Trophoblast cell (in vitro differentiated cells and primary cell): ENCODE data around the gene AP4E1. TPM values are rescaled to one million over a fixed set of nuclear protein-coding genes. Genes with fewer than 3 reads are reported as not detected.

Experiments used
- DNase-seq, 2 donors: peaks; one replicate each; pipeline ENCODE4 v3.0.0-alpha.2; 2016
- H2AFZ ChIP-seq: 2 replicates; pipeline ENCODE4 v1.6.1; 2013; ENCODE audit warnings: low read length, moderate library complexity, mild to moderate bottlenecking; ENCODE audit not compliant: insufficient read depth, poor library complexity
- H2AK5ac ChIP-seq: 2 replicates; pipeline ENCODE4 v1.6.1; 2013; ENCODE audit warnings: mild to moderate bottlenecking, low read length
- H2BK120ac ChIP-seq: 2 replicates; pipeline ENCODE4 v1.6.1; 2013; ENCODE audit warnings: low read length, mild to moderate bottlenecking, moderate library complexity; ENCODE audit not compliant: insufficient read depth, poor library complexity
- H2BK12ac ChIP-seq: 2 replicates; pipeline ENCODE4 v1.6.1; 2013; ENCODE audit warnings: mild to moderate bottlenecking, low read length, moderate library complexity
- H2BK5ac ChIP-seq: 2 replicates; pipeline ENCODE4 v1.6.1; 2013; ENCODE audit warnings: low read length, low read depth, moderate library complexity, mild to moderate bottlenecking; ENCODE audit not compliant: poor library complexity
- H3K14ac ChIP-seq: 2 replicates; pipeline ENCODE4 v1.6.1; 2013; ENCODE audit warnings: mild to moderate bottlenecking, low read length
- H3K18ac ChIP-seq: 2 replicates; pipeline ENCODE4 v1.6.1; 2013; ENCODE audit warnings: mild to moderate bottlenecking, low read length
- H3K23ac ChIP-seq: 2 replicates; pipeline ENCODE4 v1.6.1; 2013; ENCODE audit warnings: low read length
- H3K27ac ChIP-seq: 2 replicates; pipeline ENCODE4 v1.5.1; 2013; ENCODE audit warnings: low read depth, mild to moderate bottlenecking, inconsistent platforms, low read length, moderate library complexity
- H3K27me3 ChIP-seq: 2 replicates; pipeline ENCODE4 v1.6.1; 2013; ENCODE audit warnings: inconsistent platforms, mild to moderate bottlenecking, low read length, moderate library complexity; ENCODE audit not compliant: insufficient read depth
- H3K36me3 ChIP-seq, 2 experiments: 1 replicate in 1 of 2; 2 replicates in 1 of 2; pipeline ENCODE4 v1.6.1; 2013; ENCODE audit warnings: low read length in 2 of 2, mild to moderate bottlenecking in 2 of 2, moderate library complexity in 1 of 2; ENCODE audit not compliant: insufficient read depth in 2 of 2, control insufficient read depth in 1 of 2
- H3K4ac ChIP-seq: 2 replicates; pipeline ENCODE4 v1.6.1; 2013; ENCODE audit warnings: low read depth, mild to moderate bottlenecking, low read length, moderate library complexity
- H3K4me1 ChIP-seq, 2 experiments: 1 replicate in 1 of 2; 2 replicates in 1 of 2; pipeline ENCODE4 v1.6.1; 2013; ENCODE audit warnings: low read length in 2 of 2, mild to moderate bottlenecking in 2 of 2, moderate library complexity in 1 of 2; ENCODE audit not compliant: insufficient read depth in 2 of 2, control insufficient read depth in 1 of 2
- H3K4me2 ChIP-seq: 2 replicates; pipeline ENCODE4 v1.6.1; 2013; ENCODE audit warnings: inconsistent platforms, mild to moderate bottlenecking, low read length, moderate library complexity
- H3K4me3 ChIP-seq: 2 replicates; pipeline ENCODE4 v1.5.1; 2013; ENCODE audit warnings: mild to moderate bottlenecking, low read depth, low read length, inconsistent platforms
- H3K79me1 ChIP-seq: one replicate; pipeline ENCODE4 v1.6.1; 2013; ENCODE audit warnings: low read length
- H3K79me2 ChIP-seq: 2 replicates; pipeline ENCODE4 v1.6.1; 2013; ENCODE audit warnings: low read length, mild to moderate bottlenecking; ENCODE audit not compliant: control insufficient read depth, insufficient read depth, poor library complexity
- H3K9ac ChIP-seq: 2 replicates; pipeline ENCODE4 v1.6.1; 2013; ENCODE audit warnings: mild to moderate bottlenecking, low read length
- H3K9me3 ChIP-seq: 2 replicates; pipeline ENCODE4 v1.6.1; 2013; ENCODE audit warnings: low read depth, mild to moderate bottlenecking, control low read depth, inconsistent platforms, low read length; ENCODE audit not compliant: insufficient read depth
- H4K12ac ChIP-seq: 2 replicates; pipeline ENCODE4 v1.6.1; 2013; ENCODE audit warnings: low read depth, mild to moderate bottlenecking, low read length, moderate library complexity
- H4K8ac ChIP-seq: 2 replicates; pipeline ENCODE4 v1.6.1; 2013; ENCODE audit warnings: low read depth, mild to moderate bottlenecking, low read length, moderate library complexity
- H4K91ac ChIP-seq: one replicate; pipeline ENCODE4 v1.6.1; 2013; ENCODE audit warnings: low read depth, mild to moderate bottlenecking, low read length, moderate library complexity
- WGBS: extraction: QIAGEN DNeasy Blood & Tissue Kit; methylation state at CpG from one replicate; pipeline ENCODE4 v1.1.7; 2013; ENCODE audit warnings: missing lambda C conversion rate; ENCODE audit not compliant: insufficient read length, insufficient coverage; ENCODE audit errors: extremely low coverage; 5-methylcytosine and 5-hydroxymethylcytosine counted together
- polyA plus RNA-seq: library from polyadenylated mRNA; stranded (reverse); fragments of 200-250 nt; gene quantifications from 2 replicates; pipeline ENCODE4 v1.2.3, GENCODE V29; 2013

Gene AP4E1
- 5.0 and 5.4 TPM in 2 replicates for polyA plus RNA-seq

GRCh38 chr15:50908209-50909009, at the start of gene AP4E1:
AP4E1 (plus strand) TSS chr15:50908683; CDS start chr15:50908779, 96 bp downstream.
- Histone ChIP-seq H2AFZ (peak within 1 kb of the TSS; percentile 86), H2BK12ac (no peak within 1 kb of the TSS), H3K9me3 (no peaks in the 10 kb centered on the region), H3K27me3 (no peaks in the 10 kb centered on the region), H3K18ac (peak within 1 kb of the TSS; percentile 70), H3K27ac (peak within 1 kb of the TSS; percentile 67), H3K79me2 (peaks cover 9% of the 10 kb centered on the region), H3K23ac (no peak within 1 kb of the TSS), H3K79me1 (peaks cover 15% of the 10 kb centered on the region), H2AK5ac (no peak within 1 kb of the TSS), H3K4me2 (peak within 1 kb of the TSS; percentile 80), H3K14ac (peak within 1 kb of the TSS; percentile 90), H2BK120ac (peak within 1 kb of the TSS; percentile 82), H3K36me3 (peaks cover 0 to 4% of the 10 kb centered on the region in 2 experiments), H3K4me1 (peaks cover 2 to 4% of the 10 kb centered on the region in 2 experiments), H4K91ac (peak within 1 kb of the TSS; percentile 80), H4K8ac (peak within 1 kb of the TSS; percentile 96), H3K4ac (peak within 1 kb of the TSS; percentile 16), H2BK5ac (peak within 1 kb of the TSS; percentile 58), H4K12ac (peak within 1 kb of the TSS; percentile 90), H3K9ac (peak within 1 kb of the TSS; percentile 87), H3K4me3 (peak within 1 kb of the TSS; percentile 90)
- peak; percentile 91 to 99 for DNase-seq
- no CpG with 5 or more reads among the region's 100 CpGs for WGBS

DNA sequence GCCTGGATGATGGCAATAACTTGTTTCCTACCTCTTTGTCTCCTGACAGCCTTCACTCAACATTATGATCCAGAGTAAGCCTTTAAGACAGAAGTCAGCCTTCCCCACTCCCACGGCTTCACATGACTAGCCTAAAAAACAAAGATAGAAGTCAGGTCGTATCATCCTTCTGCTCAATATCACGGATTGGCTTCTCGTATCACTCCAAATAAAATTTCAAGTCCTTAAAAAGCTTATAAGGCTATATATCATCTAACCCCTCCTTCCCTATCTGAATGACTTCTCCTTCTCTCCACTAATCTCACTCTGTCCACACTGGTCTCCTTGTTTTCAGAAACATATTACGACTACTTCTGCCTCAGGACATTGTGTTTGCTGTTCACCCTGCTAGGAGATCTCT, 47.7 kb upstream of the AP4E1 start:
- H3K4me1 ChIP-seq = peaks cover 0 to 11% of the 10 kb centered on the region in 2 experiments
- H3K9me3 ChIP-seq = peaks cover 3% of the 10 kb centered on the region
- H4K8ac ChIP-seq = no peak overlapping the region
- no peak overlapping the region for H3K27ac ChIP-seq
- H3K79me1 ChIP-seq = no peaks in the 10 kb centered on the region
- WGBS = no CpG with 5 or more reads among the region's 5 CpGs
- H3K27me3 ChIP-seq = no peaks in the 10 kb centered on the region
- H3K9ac ChIP-seq = no peak overlapping the region
- no peak overlapping the region for H2AFZ ChIP-seq
- no peak overlapping the region for H3K4ac ChIP-seq
- H2BK5ac ChIP-seq = no peak overlapping the region
- no peak overlapping the region for H3K4me2 ChIP-seq
- DNase-seq = no peak
- H3K4me3 ChIP-seq = no peak overlapping the region
- no peak overlapping the region for H2AK5ac ChIP-seq
- no peak overlapping the region for H2BK120ac ChIP-seq
- H4K12ac ChIP-seq = no peak overlapping the region
- no peak overlapping the region for H4K91ac ChIP-seq
- H3K14ac ChIP-seq = no peak overlapping the region
- no peak overlapping the region for H2BK12ac ChIP-seq
- no peak overlapping the region for H3K18ac ChIP-seq
- no peaks in the 10 kb centered on the region for H3K36me3 ChIP-seq
- H3K23ac ChIP-seq = no peak overlapping the region
- H3K79me2 ChIP-seq = no peaks in the 10 kb centered on the region

- no peak overlapping the region for H2BK120ac ChIP-seq
- H3K4me2 ChIP-seq = no peak overlapping the region
- peaks cover 0 to 6% of the 10 kb centered on the region in 2 experiments for H3K4me1 ChIP-seq
- H4K12ac ChIP-seq = no peak overlapping the region
- no peak overlapping the region for H3K18ac ChIP-seq
- DNase-seq = no peak
- no peak overlapping the region for H3K14ac ChIP-seq
- peaks cover 3% of the 10 kb centered on the region for H3K9me3 ChIP-seq
- H3K23ac ChIP-seq = no peak overlapping the region
- no peak overlapping the region for H3K9ac ChIP-seq
- no peak overlapping the region for H2AFZ ChIP-seq
- H2AK5ac ChIP-seq = no peak overlapping the region
- H3K79me2 ChIP-seq = no peaks in the 10 kb centered on the region
- H4K8ac ChIP-seq = no peak overlapping the region
- H3K79me1 ChIP-seq = no peaks in the 10 kb centered on the region
- no peak overlapping the region for H2BK12ac ChIP-seq
- H3K27me3 ChIP-seq = no peaks in the 10 kb centered on the region
- H3K36me3 ChIP-seq = no peaks in the 10 kb centered on the region
- no peak overlapping the region for H4K91ac ChIP-seq
- no peak overlapping the region for H3K27ac ChIP-seq
- no peak overlapping the region for H3K4me3 ChIP-seq
- no peak overlapping the region for H2BK5ac ChIP-seq
- H3K4ac ChIP-seq = no peak overlapping the region
Observed at GRCh38 chr15:50862553-50862952, 45.9 kb upstream of the AP4E1 start.

GRCh38 chr15:50864873-50865272, 43.6 kb upstream of the AP4E1 start:
- no peak for DNase-seq
- no CpG with 5 or more reads among the region's 1 CpG for WGBS
- no peak overlapping the region for H3K4me2 ChIP-seq
- H3K4ac ChIP-seq = no peak overlapping the region
- H4K91ac ChIP-seq = no peak overlapping the region
- peaks cover under 1% of the 10 kb centered on the region for H3K9me3 ChIP-seq
- H3K27me3 ChIP-seq = no peaks in the 10 kb centered on the region
- no peaks in the 10 kb centered on the region for H3K36me3 ChIP-seq
- no peak overlapping the region for H3K27ac ChIP-seq
- no peak overlapping the region for H2BK12ac ChIP-seq
- no peak overlapping the region for H3K9ac ChIP-seq
- no peak overlapping the region for H2BK5ac ChIP-seq
- no peak overlapping the region for H2AK5ac ChIP-seq
- H3K79me2 ChIP-seq = no peaks in the 10 kb centered on the region
- H3K18ac ChIP-seq = no peak overlapping the region
- no peak overlapping the region for H3K23ac ChIP-seq
- no peak overlapping the region for H2BK120ac ChIP-seq
- no peak overlapping the region for H3K14ac ChIP-seq
- no peak overlapping the region for H4K8ac ChIP-seq
- H3K4me1 ChIP-seq = peaks cover 0 to 4% of the 10 kb centered on the region in 2 experiments
- peaks cover 2% of the 10 kb centered on the region for H3K79me1 ChIP-seq
- H2AFZ ChIP-seq = no peak overlapping the region
- no peak overlapping the region for H4K12ac ChIP-seq
- no peak overlapping the region for H3K4me3 ChIP-seq
